GM18517 (cell line): ENCODE measurements around the gene RNASEH2A.
A peak's percentile ranks its signal among the peaks of the same experiment; 100 is the strongest.
"Not testable (repeated sequence)": the region's sequence is repeated elsewhere in the genome, so short reads cannot be mapped to it uniquely, and the experiment has no call there.

Experiments used
- ATAC-seq: cut with Tn5 transposase; IDR thresholded peaks from one replicate; pipeline ENCODE4 v1.9.1; 2021; ENCODE audit warnings: mild to moderate bottlenecking, moderate library complexity; ENCODE audit not compliant: unreplicated experiment

RNASEH2A gene

GRCh38 chr19:12792853-12793289 is 13.5 kb upstream of the RNASEH2A start:
- ATAC-seq: no peak

DNA sequence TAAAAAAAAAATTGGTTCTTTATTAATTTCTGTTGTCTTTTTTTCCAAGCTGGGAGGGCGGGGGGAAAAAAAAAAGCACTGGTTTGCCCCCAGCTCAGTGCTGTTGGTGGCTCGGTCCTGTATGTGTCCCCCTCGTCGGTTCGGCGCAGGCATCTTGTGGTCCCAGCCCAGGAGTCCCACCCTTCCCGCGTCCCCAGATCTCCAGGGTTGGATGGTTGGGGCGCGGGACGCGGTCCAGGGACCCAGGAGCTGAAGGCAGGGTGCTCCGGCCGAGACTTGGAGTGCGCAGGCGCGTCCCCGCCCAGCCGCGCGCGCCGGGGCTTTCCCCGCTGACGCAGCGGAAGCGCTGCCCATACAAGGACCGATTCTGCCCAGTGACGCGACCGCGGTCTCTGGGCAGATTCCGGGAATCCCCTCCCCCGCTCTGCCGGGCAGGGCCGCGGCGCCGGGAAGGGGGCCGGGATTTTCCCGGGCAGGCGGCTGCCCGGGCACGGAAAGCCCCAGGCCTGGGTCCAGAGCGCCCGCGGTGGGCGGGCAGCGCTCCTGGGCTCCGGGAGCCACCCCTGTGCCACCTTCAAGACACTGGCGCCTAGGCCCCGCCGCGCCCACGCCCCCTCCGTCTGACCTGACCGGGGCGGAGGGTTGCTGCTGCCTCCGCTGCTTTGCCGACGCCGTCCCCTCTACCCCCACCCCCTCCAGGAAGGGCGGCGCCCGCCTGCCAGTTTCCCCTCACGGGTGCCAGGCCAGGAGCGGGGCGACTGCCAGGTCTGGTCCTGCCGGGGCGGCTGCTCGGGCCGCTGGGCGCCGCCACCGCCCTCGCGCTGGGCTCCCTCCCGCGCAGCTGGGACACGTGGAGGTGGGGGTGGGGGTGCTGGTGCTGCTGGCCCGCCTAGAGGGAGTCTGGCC is 12.8 kb upstream of the RNASEH2A start:
- ATAC-seq: peak; percentile 31

GRCh38 chr19:12794196-12794941 is 12.0 kb upstream of the RNASEH2A start:
- no peak for ATAC-seq

DNA sequence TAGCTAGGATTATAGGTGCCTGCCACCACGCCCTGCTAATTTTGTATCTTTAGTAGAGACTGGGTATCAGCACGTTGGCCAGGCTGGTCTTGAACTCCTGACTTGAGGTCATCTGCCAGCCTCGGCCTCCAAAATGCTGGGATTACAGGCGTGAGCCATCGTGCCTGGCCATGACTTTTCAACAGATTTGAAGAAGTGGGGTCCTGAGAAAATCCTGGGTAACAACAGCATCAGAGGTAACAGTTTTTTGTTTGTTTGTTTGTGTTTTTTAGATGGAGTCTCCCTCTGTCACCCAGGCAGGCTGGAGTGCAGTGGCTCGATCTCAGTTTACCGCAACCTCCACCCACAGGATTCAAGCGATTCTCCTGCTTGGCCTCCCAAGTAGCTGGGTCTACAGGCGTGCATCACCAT is 11.4 kb upstream of the RNASEH2A start:
- ATAC-seq: no peak

DNA sequence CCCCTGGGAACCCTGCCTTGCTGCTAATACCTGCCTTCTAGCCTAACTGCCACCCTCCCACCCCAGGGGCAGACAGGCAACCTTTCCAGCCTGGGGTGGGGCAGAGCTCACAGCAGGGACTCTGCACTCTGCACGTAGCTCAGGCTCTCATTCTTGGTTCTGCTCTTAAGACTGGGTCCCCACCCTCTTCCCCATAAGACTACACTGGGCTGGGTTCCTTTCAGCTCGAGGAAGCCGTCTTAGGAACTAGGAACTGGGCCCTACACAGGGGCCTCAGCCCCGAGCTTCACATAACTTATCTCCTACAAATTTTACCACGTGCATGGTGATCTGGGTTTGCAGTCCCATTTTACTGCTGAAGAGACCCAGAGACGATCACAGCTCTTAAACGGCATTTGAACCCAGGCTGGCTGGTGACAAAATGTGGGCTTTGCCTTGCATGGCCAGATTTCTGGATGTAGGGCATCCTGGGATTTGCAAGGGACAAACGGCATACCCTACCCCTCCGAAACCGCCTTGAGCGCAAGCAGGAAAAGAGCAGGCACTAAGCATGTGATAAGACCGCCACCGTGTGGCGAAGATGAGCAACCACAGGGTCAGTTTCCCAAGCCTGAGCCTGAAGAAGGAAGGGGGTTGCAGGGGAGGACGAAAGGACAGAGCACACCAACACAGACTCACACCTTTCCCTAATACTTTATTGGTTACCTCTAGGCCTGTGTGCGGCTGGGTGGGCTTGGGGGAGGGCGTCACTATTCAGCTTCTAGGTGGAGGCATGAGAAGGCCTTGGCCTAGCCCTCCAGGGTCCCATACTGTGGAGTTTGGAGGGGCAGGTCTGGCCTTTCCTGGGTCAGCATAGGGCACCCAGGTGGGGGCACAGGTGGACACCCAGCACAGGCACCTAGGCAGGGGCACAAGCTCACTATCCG is 10.0 kb upstream of the RNASEH2A start:
- ATAC-seq: no peak

DNA sequence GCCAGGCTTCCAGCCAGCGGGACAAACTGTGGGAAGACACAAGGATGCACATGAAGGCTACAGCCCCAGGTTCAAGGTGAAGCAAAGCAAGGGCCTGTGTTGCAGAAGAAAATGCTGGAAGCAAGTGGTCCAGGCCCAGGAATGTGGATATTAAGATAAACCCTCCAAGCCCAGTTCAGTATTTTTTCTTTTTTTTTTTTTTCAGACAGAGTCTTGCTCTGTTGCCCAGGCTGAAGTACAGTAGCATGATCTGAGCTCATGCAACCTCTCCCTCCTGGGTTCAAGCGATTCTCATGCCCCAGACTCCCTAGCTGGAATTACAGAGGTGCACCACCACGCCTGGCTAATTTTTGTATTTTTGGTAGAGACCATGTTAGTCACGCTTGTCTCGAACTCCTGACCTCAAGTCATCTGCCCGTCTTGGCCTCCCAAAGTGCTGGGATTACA is 9.2 kb upstream of the RNASEH2A start:
- no peak for ATAC-seq

DNA sequence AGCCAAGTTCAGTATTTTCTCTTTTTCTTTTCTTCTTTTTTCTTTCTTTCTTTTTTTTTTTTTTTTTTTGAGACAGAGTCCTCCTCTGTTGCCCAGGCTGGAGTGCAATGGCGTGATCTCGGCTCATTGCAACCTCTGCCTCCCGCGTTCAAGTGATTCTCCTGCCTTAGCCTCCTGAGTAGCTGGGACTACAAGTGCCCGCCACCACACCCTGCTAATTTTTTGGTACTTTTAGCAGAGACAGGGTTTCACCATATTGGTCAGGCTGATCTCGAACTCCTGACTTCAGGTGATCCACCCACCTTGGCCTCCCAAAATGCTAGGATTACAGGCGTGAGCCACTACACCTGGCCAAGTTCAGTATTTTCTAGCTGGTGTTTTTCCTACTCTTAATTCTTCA is 8.8 kb upstream of the RNASEH2A start:
- not testable (repeated sequence) for ATAC-seq

DNA sequence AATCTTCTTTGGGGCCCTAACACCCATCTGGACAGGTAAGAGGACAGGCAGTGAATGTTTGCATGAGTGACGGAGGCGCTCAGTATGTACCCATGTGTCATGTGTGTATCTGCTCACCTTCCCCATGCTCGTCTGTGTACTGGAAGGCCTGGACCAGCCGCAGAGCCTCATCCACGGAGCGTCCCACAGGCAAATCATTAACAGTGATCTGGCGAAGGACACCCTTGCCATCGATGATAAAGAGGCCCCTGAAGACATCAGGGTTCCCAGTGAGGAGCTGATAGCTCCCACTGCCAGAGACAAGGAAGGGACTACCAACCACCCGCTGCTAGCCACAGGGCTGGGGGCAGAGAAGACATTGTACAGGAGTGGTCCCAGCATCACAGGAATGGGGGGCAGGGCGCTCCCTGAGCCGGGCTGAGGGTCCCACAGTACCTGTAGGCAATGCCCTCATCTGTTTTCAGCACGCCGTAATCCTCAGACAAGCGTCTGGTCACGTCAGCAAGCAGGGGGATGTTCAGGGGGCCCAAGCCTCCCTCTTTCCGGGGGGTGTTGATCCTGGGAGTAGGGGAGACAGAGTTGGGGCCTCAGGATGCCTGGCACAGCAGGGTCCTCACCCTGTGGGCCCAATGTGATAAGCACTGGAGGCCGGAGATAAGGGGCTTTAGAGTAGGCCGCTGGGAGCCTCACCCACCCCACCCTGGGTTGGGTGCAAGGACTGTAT is 6.5 kb upstream of the RNASEH2A start:
- no peak for ATAC-seq

DNA sequence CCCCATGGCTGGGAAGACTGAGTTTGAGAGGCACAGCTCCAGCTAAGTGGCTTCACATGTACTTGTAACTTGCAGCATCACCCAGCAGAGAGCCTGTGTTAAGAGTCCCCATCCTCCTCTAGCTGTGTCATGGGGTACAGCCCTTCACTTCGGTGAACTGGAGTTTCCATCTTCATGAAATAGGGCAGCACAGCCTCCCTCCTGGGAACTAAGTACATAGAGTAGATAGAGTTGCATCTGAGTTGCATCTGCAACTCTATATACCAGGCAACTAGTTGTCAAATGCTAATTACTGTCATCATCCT is 6.0 kb upstream of the RNASEH2A start:
- ATAC-seq: no peak

GRCh38 chr19:12800923-12801465 is 5.4 kb upstream of the RNASEH2A start:
- ATAC-seq: no peak

GRCh38 chr19:12801466-12802266 is 4.7 kb upstream of the RNASEH2A start, which contains the start of the genes PRDX2 and THSD8:
Gene PRDX2 (minus strand): TSS chr19:12801800. CDS start chr19:12801261, 539 bp downstream.
Gene THSD8 (plus strand): TSS chr19:12802069. CDS start chr19:12802072, 3 bp downstream.
- ATAC-seq: no peak

DNA sequence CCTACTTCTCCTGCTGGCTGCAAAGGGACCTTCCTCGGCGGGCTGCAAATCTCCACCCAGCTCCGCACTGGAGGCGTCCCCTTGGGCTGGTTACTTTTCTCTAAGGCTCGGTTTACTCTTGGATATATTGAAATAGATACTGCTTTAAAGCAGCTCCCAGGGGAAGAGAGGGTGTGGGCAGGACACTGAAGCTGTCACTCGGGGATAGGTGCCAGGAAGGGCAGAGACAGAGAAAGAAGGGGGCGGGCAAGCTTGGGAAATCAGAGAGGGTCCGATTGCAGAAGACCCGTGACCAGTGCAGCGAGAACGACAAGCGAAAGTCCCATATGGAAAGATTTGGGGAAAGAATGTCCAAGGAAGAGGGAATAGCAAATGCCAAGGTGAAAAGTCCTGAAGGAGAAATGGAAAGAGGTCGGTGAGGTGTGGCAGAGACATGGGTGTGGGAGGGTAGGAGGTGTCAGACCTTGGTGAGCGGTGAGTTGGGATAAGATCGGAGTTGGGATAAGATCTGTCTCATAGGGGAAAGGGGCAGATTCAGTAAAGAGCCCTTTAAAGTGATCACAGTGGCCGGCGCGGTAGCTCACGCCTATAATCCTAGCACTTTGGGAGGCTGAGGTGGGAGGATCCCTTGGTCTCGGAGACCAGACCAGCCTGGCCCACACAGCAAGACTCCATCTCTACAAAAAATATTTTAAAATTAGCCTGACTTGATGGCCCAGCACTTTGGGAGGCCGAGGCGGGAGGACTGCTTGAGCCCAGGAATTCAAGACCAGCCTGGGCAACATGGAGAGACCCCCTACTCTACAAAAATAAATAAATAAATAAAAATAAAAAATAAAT is 3.9 kb upstream of the RNASEH2A start:
- ATAC-seq: no peak

GRCh38 chr19:12804051-12804450 is 2.3 kb upstream of the RNASEH2A start:
- ATAC-seq: no peak

GRCh38 chr19:12815088-12815487 is 8.7 kb downstream of the RNASEH2A start:
- ATAC-seq: no peak

DNA sequence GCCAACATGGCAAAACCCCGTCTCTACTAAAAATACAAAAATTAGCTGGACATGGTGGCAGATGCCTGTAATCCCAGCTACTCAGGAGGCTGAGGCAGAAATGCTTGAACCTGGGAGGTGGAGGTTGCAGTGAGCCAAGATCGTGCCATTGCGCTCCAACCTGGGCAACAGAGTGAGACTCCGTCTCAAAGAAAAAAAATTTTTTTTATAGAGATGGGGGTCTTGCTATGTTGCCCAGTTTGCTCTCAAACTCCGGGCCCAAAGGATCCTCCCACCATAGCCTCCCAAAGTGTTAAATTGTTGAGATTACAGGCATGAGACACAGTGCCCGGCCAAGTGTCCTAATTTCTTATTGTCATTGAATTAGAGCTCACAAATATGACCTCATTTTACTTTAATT is 10.8 kb downstream of the RNASEH2A start:
- ATAC-seq: not testable (repeated sequence)

- ATAC-seq: not testable (repeated sequence)
Measured at GRCh38 chr19:12817810-12818209, 11.4 kb downstream of the RNASEH2A start.

- no peak for ATAC-seq
Measured at GRCh38 chr19:12821761-12822160, 15.4 kb downstream of the RNASEH2A start.
